Mesodermal cell (in vitro differentiated cells): ENCODE results near the gene WIF1.

Experiments
- H3K27ac ChIP-seq: 2 replicates; pipeline ENCODE4 v1.7.0; 2013; ENCODE audit warnings: mild to moderate bottlenecking, low read depth, low read length, moderate library complexity; ENCODE audit not compliant: severe bottlenecking
- H3K36me3 ChIP-seq: 2 replicates; pipeline ENCODE4 v1.7.1; 2013; ENCODE audit warnings: mild to moderate bottlenecking, low read length, moderate library complexity; ENCODE audit not compliant: control insufficient read depth, insufficient read depth
- H3K4me1 ChIP-seq: one replicate; pipeline ENCODE4 v1.7.1; 2013; ENCODE audit warnings: mild to moderate bottlenecking, low read length; ENCODE audit not compliant: insufficient read depth, control insufficient read depth, poor library complexity, severe bottlenecking
- H3K4me3 ChIP-seq: 2 replicates; pipeline ENCODE4 v1.7.0; 2013; ENCODE audit warnings: low read length, control low read depth, mild to moderate bottlenecking; ENCODE audit not compliant: insufficient read depth, poor library complexity, severe bottlenecking; ENCODE audit errors: extremely low read depth
- H3K9me3 ChIP-seq: 2 replicates; pipeline ENCODE4 v1.7.1; 2013; ENCODE audit warnings: mild to moderate bottlenecking, low read length, moderate library complexity; ENCODE audit not compliant: control insufficient read depth
- WGBS, 2 experiments: methylation state at CpG; one replicate each; pipeline ENCODE4 v1.1.5; 2013; ENCODE audit warnings: missing lambda C conversion rate in 2 of 2; ENCODE audit not compliant: insufficient coverage in 2 of 2; 5-methylcytosine and 5-hydroxymethylcytosine counted together

WIF1 gene

GRCh38 chr12:65121956-65122469 lies 908 bp upstream of the WIF1 start:
- Histone ChIP-seq H3K36me3 (no peaks in the 10 kb centered on the region), H3K27ac (no peak overlapping the region), H3K4me3 (no peak overlapping the region), H3K9me3 (no peaks in the 10 kb centered on the region), H3K4me1 (no peaks in the 10 kb centered on the region)
- WGBS, 2 experiments, result 92 to 96% methylated on average over 26 to 34 of the region's 34 CpGs

DNA sequence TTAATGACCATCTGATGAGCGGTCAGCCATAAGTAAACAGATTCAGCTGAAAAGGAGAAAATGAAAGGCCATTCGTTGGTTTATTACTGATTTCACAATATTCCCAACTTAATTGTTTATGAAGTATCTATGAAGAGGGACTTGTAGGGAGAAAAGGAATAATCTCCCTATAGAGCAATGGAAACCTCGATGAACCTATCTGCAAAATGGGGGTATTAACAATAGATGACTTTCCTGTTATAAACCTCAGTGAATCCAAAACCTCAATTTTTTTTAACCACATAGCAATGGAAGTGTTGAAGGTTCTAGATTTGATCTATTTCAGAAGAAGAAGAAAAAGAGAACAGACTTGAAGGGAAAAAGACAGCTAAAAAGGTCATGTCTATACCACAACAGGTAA lies 2.0 kb downstream of the WIF1 start:
- no peaks in the 10 kb centered on the region for H3K36me3 ChIP-seq
- no peak overlapping the region for H3K27ac ChIP-seq
- WGBS, 2 experiments, result 100% methylated on average over 1 of the region's 3 CpGs; no CpG with 5 or more reads in 1 of the 2 experiments
- H3K4me1 ChIP-seq, result no peaks in the 10 kb centered on the region
- H3K9me3 ChIP-seq, result no peaks in the 10 kb centered on the region
- H3K4me3 ChIP-seq, result no peak overlapping the region

DNA sequence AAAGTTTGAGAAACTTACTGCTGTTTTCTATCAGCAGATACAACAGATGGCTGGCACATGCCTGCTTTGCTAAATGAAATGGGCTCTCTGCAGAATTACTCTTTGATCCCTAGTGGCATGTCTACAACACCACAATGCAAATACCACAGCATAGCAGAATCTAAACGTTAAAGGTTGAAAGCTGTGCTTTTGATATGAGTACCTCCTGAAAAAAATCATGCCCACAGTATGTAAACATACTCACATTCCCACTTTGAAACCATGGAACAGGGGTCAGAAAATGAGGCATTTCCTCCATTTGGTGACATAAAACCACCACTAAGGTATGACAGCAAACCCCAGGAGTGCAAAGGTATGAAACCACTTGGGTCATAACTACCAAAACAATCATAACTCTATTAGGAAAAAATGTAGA lies 7.5 kb downstream of the WIF1 start:
- Histone ChIP-seq H3K9me3 (no peaks in the 10 kb centered on the region), H3K36me3 (no peaks in the 10 kb centered on the region), H3K4me1 (no peaks in the 10 kb centered on the region), H3K27ac (no peak overlapping the region), H3K4me3 (no peak overlapping the region)
- WGBS, 2 experiments, result 80% methylated on average over 1 of the region's 1 CpG; no CpG with 5 or more reads in 1 of the 2 experiments

GRCh38 chr12:65106948-65107347 lies 14.2 kb downstream of the WIF1 start:
- no peaks in the 10 kb centered on the region for H3K4me1 ChIP-seq
- no peaks in the 10 kb centered on the region for H3K9me3 ChIP-seq
- no peak overlapping the region for H3K27ac ChIP-seq
- H3K4me3 ChIP-seq, result no peak overlapping the region
- H3K36me3 ChIP-seq, result no peaks in the 10 kb centered on the region

DNA sequence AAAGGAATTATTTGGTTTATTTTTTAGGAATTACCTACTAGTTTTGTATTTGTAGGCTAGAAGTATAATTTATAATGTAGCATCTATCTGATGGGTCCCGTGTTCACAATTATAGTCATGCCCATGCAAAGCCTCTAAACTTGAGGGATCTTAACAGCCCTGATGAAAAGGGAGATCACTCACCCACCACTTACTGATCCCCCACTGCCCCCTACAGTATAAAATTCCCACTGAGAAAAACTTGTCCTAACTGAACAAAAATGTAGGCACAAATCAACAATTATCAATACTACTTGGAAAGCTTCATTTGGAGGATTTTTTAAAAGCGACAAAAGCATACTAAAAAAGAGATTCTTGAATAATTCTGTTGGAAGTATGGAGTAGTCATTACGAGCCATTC lies 21.0 kb downstream of the WIF1 start:
- Histone ChIP-seq H3K9me3 (no peaks in the 10 kb centered on the region), H3K36me3 (no peaks in the 10 kb centered on the region), H3K4me3 (no peak overlapping the region), H3K27ac (no peak overlapping the region), H3K4me1 (no peaks in the 10 kb centered on the region)
- 83 to 85% methylated on average over 2 of the region's 3 CpGs for WGBS, 2 experiments

DNA sequence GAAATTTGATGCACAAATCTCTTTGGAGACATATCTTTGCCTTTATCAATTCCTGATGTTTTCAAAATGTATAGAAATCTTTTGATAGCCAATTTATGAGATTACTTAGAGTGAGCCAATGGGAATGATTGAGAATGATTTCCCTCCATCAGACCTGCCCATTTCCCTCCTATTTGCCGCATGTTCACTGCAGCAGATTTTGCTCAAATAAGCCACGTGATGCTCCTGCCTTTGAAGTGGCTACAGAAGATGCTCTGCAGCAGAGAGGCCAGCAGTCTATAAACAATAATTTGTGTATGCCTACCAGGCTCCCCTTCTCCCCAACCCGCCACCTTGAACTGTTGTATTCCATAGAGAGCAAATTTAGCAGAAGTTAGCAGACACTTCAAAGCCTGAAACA lies 21.9 kb downstream of the WIF1 start:
- no peaks in the 10 kb centered on the region for H3K9me3 ChIP-seq
- no peak overlapping the region for H3K4me3 ChIP-seq
- no peaks in the 10 kb centered on the region for H3K4me1 ChIP-seq
- H3K36me3 ChIP-seq, result no peaks in the 10 kb centered on the region
- WGBS, 2 experiments, result 60 to 90% methylated on average over 1 to 3 of the region's 3 CpGs
- H3K27ac ChIP-seq, result no peak overlapping the region

- Histone ChIP-seq H3K9me3 (no peaks in the 10 kb centered on the region), H3K4me1 (no peaks in the 10 kb centered on the region), H3K27ac (no peak overlapping the region), H3K4me3 (no peak overlapping the region), H3K36me3 (no peaks in the 10 kb centered on the region)
- WGBS, 2 experiments, result 91 to 100% methylated on average over 1 of the region's 3 CpGs
Measured at GRCh38 chr12:65098364-65098763, 22.7 kb downstream of the WIF1 start.

- Histone ChIP-seq H3K27ac (no peak overlapping the region), H3K36me3 (no peaks in the 10 kb centered on the region), H3K4me3 (no peak overlapping the region), H3K4me1 (no peaks in the 10 kb centered on the region), H3K9me3 (no peaks in the 10 kb centered on the region)
- no CpG with 5 or more reads among the region's 2 CpGs for WGBS, 2 experiments
Measured at GRCh38 chr12:65094722-65095121, 26.4 kb downstream of the WIF1 start.

DNA sequence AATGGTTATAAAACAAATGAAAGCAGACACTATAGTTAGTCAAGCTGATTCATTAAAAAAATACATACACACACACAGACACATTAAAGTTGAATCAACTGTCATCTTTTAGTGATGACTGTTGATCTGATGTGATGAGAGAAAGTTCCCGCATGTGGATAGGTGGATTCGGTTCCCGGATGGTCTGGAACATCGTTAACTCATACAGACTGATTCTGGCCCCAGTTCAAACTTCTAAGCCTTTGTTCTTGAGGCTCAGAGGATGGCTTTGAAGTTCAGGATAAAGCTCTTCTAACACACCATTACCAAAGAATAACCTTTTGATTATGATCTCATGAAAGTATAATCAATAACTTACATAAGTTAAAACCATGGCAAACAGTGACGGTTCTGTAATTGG lies 27.5 kb downstream of the WIF1 start:
- Histone ChIP-seq H3K36me3 (no peaks in the 10 kb centered on the region), H3K4me1 (no peaks in the 10 kb centered on the region), H3K27ac (no peak overlapping the region), H3K4me3 (no peak overlapping the region), H3K9me3 (no peaks in the 10 kb centered on the region)
- WGBS, 2 experiments, result 71 to 100% methylated on average over 1 to 3 of the region's 5 CpGs

- no peak overlapping the region for H3K27ac ChIP-seq
- H3K4me3 ChIP-seq, result no peak overlapping the region
- H3K9me3 ChIP-seq, result no peaks in the 10 kb centered on the region
- no peaks in the 10 kb centered on the region for H3K36me3 ChIP-seq
- 82 to 89% methylated on average over 2 of the region's 2 CpGs for WGBS, 2 experiments
- H3K4me1 ChIP-seq, result no peaks in the 10 kb centered on the region
Measured at GRCh38 chr12:65090461-65090860, 30.6 kb downstream of the WIF1 start.

- Histone ChIP-seq H3K4me3 (no peak overlapping the region), H3K4me1 (no peaks in the 10 kb centered on the region), H3K27ac (no peak overlapping the region), H3K36me3 (no peaks in the 10 kb centered on the region), H3K9me3 (no peaks in the 10 kb centered on the region)
- 100% methylated on average over 1 of the region's 2 CpGs for WGBS, 2 experiments
Measured at GRCh38 chr12:65086236-65086635, 34.9 kb downstream of the WIF1 start.
